ENCODE measurements around the gene POLR1D. TPM values are rescaled to one million over a fixed set of nuclear protein-coding genes. Genes with fewer than 3 reads are reported as not detected.

Gene POLR1D
- total RNA-seq, 1 donor = 93.7 TPM

DNA sequence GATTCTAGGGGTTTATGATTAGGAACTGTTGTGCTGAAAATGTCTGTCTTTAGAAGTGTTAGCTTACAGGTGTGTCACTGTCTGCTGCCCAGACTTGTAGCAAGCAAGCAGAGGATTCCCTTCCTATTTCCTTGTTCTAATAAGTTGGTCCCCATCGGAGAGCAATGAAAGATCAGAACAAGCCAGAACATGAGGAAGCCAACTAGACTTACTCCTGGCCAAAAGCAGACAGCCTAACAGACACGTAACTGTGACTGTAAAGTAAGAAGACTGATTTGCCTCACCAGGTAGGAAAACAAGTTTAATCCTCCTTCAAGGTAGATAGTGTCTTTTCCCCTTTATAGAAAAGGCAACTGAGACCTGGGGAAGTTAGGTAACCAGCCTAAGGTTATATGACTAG lies 12.5 kb downstream of the POLR1D start:
- Histone ChIP-seq H3K4me3 (ENCODE audit: insufficient read depth, low read length) (no peak overlapping the region), H3K27me3 (ENCODE audit: insufficient read depth, low read length) (no peaks in the 10 kb centered on the region), H3K9me3 (ENCODE audit: low read depth, low read length) (no peaks in the 10 kb centered on the region), H3K79me2 (ENCODE audit: insufficient read depth, low read length) (peaks cover 76% of the 10 kb centered on the region), H4K20me1 (ENCODE audit: insufficient read depth, low read length) (peaks cover 43% of the 10 kb centered on the region), H3K4me2 (ENCODE audit: insufficient read depth, low read length) (no peak overlapping the region), H3K4me1 (ENCODE audit: insufficient read depth, low read length) (peaks cover 3% of the 10 kb centered on the region), H3K36me3 (ENCODE audit: insufficient read depth, low read length) (peaks cover 3% of the 10 kb centered on the region), H3K27ac (ENCODE audit: low read depth, low read length) (no peak overlapping the region), H2AFZ (ENCODE audit: low read length) (no peak overlapping the region)
- TF ChIP-seq, protein P1, sequence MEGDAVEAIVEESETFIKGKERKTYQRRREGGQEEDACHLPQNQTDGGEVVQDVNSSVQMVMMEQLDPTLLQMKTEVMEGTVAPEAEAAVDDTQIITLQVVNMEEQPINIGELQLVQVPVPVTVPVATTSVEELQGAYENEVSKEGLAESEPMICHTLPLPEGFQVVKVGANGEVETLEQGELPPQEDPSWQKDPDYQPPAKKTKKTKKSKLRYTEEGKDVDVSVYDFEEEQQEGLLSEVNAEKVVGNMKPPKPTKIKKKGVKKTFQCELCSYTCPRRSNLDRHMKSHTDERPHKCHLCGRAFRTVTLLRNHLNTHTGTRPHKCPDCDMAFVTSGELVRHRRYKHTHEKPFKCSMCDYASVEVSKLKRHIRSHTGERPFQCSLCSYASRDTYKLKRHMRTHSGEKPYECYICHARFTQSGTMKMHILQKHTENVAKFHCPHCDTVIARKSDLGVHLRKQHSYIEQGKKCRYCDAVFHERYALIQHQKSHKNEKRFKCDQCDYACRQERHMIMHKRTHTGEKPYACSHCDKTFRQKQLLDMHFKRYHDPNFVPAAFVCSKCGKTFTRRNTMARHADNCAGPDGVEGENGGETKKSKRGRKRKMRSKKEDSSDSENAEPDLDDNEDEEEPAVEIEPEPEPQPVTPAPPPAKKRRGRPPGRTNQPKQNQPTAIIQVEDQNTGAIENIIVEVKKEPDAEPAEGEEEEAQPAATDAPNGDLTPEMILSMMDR (IDR thresholded peaks at IDR 0.05; ENCODE audit: extremely low read depth, low read depth, low read length) = no peak
- DNase-seq (ENCODE audit: insufficient read length, low spot score, missing footprints) = no peak

DNA sequence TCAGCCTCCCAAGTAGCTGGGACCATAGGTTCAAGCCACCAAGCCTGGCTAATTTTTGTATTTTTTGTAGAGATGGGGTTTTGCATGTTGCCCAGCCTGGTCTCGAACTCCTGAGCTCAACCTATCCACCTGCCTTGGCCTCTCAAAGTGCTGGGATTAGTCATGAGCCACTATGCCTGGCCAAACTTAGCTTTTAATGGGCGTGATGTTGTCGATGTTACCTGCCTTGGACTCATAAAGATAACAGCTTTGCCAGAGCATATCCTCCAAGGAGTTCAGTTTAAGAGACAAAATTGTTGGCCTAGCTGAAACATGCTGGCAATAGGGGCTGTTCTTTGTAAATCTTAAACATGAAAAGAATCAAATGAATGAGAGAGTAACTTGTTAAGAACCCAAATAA lies 13.1 kb downstream of the POLR1D start:
- Histone ChIP-seq H3K79me2 (ENCODE audit: insufficient read depth, low read length) (peaks cover 77% of the 10 kb centered on the region), H3K36me3 (ENCODE audit: insufficient read depth, low read length) (peaks cover 3% of the 10 kb centered on the region), H4K20me1 (ENCODE audit: insufficient read depth, low read length) (peaks cover 42% of the 10 kb centered on the region), H3K9me3 (ENCODE audit: low read depth, low read length) (no peaks in the 10 kb centered on the region), H3K27ac (ENCODE audit: low read depth, low read length) (no peak overlapping the region), H3K4me3 (ENCODE audit: insufficient read depth, low read length) (no peak overlapping the region), H3K27me3 (ENCODE audit: insufficient read depth, low read length) (no peaks in the 10 kb centered on the region), H3K4me2 (ENCODE audit: insufficient read depth, low read length) (no peak overlapping the region), H3K4me1 (ENCODE audit: insufficient read depth, low read length) (peaks cover 3% of the 10 kb centered on the region), H2AFZ (ENCODE audit: low read length) (no peak overlapping the region)
- no peak for DNase-seq (ENCODE audit: insufficient read length, low spot score, missing footprints)
- TF ChIP-seq, protein P1 (IDR thresholded peaks at IDR 0.05; ENCODE audit: extremely low read depth, low read depth, low read length) = no peak

DNA sequence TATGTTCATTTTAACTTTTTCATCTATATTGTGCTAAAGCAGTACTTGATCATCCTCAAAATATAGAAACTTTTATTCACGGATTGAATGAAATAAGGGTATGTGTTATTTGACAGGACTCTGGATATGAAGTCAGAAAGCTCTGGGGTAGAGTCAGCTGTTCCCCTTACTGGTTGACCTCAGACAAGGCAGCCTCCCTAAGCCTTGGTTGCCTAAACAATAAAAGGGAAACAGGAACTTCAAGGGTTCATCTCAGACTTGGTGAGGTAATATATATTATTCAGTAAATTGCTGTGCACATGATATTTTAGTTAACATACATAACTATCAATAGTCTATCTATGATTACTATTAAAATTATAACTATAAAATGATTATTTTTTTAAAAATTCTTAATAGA lies 13.6 kb downstream of the POLR1D start:
- no peak for DNase-seq (ENCODE audit: insufficient read length, low spot score, missing footprints)

DNA sequence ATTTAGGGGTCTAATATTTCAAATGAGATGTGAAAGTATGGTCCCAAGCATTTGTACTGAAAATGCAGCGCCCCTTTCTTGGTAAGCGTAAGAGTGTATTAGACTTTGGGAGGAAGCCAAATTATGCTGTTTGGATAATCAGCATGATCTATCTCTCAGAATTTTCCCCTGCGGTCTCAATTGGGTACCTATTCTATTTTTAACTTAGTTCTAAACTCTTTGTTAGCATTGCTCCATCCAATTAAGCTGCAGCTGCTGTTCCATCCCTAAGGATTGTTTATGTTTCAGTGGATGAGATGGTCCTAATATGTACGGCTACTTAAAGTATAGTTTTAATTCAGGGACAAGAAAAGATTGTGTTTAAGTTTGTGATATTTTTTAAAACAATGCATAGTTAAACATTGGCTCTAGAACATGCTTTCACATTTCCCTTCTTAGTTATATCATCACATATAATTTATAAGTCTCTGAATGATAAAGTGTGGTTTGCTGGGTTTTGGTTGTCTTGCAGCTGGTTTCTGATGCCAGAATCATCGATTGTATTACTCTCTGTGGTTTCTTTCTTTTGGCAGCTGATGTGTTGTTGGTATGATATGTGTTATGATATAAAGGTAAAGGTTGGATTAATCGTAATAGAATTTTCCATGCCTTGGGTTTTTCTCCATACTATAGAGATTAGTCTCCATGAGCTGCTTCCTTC lies 15.0 kb downstream of the POLR1D start:
- TF ChIP-seq, protein P1 (IDR thresholded peaks at IDR 0.05; ENCODE audit: extremely low read depth, low read depth, low read length) = no peak
- no peaks in the 10 kb centered on the region for H3K27me3 ChIP-seq (ENCODE audit: insufficient read depth, low read length)
- no peak overlapping the region for H3K4me3 ChIP-seq (ENCODE audit: insufficient read depth, low read length)
- no peak overlapping the region for H2AFZ ChIP-seq (ENCODE audit: low read length)
- H3K79me2 ChIP-seq (ENCODE audit: insufficient read depth, low read length) = peaks cover 72% of the 10 kb centered on the region
- H3K4me1 ChIP-seq (ENCODE audit: insufficient read depth, low read length) = peaks cover 3% of the 10 kb centered on the region
- peaks cover 29% of the 10 kb centered on the region for H4K20me1 ChIP-seq (ENCODE audit: insufficient read depth, low read length)
- H3K27ac ChIP-seq (ENCODE audit: low read depth, low read length) = no peak overlapping the region
- peaks cover 3% of the 10 kb centered on the region for H3K36me3 ChIP-seq (ENCODE audit: insufficient read depth, low read length)
- H3K4me2 ChIP-seq (ENCODE audit: insufficient read depth, low read length) = no peak overlapping the region
- no peak for DNase-seq (ENCODE audit: insufficient read length, low spot score, missing footprints)
- H3K9me3 ChIP-seq (ENCODE audit: low read depth, low read length) = no peaks in the 10 kb centered on the region

More for the DNA sequence above, 13.6 kb downstream of the POLR1D start:
- Histone ChIP-seq H3K4me2 (ENCODE audit: insufficient read depth, low read length) (no peak overlapping the region), H2AFZ (ENCODE audit: low read length) (no peak overlapping the region), H3K27me3 (ENCODE audit: insufficient read depth, low read length) (no peaks in the 10 kb centered on the region), H4K20me1 (ENCODE audit: insufficient read depth, low read length) (peaks cover 39% of the 10 kb centered on the region), H3K36me3 (ENCODE audit: insufficient read depth, low read length) (peaks cover 3% of the 10 kb centered on the region), H3K4me1 (ENCODE audit: insufficient read depth, low read length) (peaks cover 3% of the 10 kb centered on the region), H3K9me3 (ENCODE audit: low read depth, low read length) (no peaks in the 10 kb centered on the region), H3K27ac (ENCODE audit: low read depth, low read length) (no peak overlapping the region), H3K79me2 (ENCODE audit: insufficient read depth, low read length) (peaks cover 79% of the 10 kb centered on the region), H3K4me3 (ENCODE audit: insufficient read depth, low read length) (no peak overlapping the region)
- TF ChIP-seq, protein P1 (IDR thresholded peaks at IDR 0.05; ENCODE audit: extremely low read depth, low read depth, low read length) = no peak
